ENCODE results near the gene KIF13A. TPM values are rescaled to one million over a fixed set of nuclear protein-coding genes. Genes with fewer than 3 reads are reported as not detected.
"Not testable (repeated sequence)": the region's sequence is repeated elsewhere in the genome, so short reads cannot be mapped to it uniquely, and the experiment has no call there.

KIF13A gene
- total RNA-seq, 1 donor from 2014 or later, result 57.7 TPM

DNA sequence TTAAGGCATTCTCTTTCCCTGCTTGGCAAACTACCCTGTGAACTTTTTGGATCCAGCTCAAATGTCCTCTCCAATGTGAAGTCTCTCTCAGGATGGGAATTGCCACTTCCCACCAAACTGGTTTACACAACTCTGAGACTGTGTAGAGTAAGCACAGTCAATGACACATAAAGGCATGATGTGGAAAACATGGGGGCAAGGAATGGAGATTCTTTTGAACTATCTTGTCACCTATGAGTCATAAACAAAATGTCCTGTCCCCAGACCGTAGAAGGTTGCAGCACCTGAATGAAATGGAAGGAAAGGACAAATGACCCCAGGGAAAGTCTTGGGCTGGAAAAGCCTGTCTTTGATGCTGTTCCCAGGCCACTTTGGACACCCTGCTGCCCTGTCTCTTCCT is 11.0 kb upstream of the KIF13A start:
- DNase-seq (ENCODE audit: low spot score), result no peak

DNA sequence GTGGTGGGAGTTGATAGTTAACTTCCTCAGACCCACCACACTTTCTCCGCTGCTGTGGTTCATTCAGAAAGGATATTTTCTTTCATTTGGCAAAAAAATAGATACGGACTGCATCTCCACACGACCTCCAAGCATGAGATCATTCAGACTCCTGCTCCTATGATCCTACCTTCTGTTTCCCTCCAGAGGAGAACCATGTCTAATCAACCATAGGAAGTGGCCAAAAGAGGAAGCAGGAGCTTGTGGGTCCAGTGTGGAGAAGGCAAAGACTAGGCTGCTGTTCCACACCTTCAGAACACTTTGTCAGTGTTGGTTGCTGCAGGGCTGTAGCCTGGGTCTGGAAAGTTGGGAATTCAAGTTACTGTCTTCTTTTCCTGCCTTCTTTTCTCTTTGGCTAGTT is 10.6 kb upstream of the KIF13A start:
- no peak for DNase-seq (ENCODE audit: low spot score)

GRCh38 chr6:17995414-17995813 is 8.0 kb upstream of the KIF13A start:
- DNase-seq (ENCODE audit: low spot score), result no peak

GRCh38 chr6:17994019-17994418 is 6.6 kb upstream of the KIF13A start:
- DNase-seq (ENCODE audit: low spot score), result no peak

DNA sequence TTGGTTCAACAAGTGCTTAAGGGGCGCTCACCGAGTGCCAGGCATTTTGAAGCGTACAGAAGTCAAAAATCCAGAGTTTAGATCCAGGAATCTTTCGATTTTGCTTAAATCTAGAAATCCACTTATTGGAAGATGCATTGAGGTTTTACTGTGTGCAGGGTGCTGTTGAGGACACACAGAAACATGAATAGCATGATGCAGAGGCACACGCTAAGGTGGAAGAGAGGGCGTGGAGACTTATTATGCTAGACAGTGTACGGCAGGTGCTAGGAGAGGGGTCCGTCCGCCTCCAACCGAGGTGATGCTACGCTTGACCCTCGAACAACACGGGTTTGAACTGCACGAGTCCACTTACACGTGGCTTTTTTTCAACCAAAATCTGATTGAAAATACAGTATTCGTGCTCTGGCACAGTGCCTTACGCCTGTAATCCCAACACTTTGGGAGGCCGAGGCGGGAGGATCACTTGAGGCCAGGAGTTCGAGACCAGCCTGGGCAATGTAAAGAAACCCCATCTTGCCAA is 1.0 kb upstream of the KIF13A start:
- no peak for DNase-seq (ENCODE audit: low spot score)

DNA sequence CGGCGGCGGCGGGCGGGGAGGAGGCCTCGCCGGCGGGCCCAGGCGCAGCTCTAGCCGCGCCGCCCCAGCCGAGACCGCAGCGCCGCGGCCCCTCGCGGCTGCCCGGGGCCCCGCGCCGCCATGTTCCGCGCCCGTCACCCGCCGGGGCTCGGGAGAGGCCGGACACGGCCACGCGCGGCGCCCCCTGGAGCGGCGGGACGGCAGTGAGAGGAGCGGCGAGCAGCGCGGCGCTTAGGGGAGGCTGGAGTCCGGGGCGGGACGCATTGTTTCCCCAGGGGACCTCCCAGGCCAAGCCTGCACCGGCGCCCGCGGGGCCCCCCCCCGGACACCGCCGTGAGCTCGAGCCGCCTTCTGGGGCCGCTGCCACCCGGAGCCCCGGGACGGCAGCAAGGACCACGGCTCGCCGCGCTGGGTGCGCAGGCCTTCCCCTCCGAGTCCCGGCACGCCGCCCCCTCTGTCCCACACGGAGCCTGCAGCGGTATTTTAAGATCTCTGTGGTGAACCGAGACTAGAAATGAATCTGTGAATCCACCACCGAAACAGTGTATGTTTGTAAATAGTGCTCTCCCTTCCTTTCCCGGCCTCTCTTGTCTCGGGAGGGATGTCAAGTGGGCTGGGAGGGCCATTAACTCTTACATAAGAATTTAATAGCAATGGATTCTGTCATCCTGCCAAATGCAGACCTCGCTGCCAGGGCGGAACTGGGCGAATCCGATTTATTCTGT is 424 bp upstream of the KIF13A start:
- peak; percentile 63 for DNase-seq (ENCODE audit: low spot score)

- DNase-seq (ENCODE audit: low spot score), result peak; percentile 66
Measured at GRCh38 chr6:17986656-17987446, 584 bp downstream of the KIF13A start.

DNA sequence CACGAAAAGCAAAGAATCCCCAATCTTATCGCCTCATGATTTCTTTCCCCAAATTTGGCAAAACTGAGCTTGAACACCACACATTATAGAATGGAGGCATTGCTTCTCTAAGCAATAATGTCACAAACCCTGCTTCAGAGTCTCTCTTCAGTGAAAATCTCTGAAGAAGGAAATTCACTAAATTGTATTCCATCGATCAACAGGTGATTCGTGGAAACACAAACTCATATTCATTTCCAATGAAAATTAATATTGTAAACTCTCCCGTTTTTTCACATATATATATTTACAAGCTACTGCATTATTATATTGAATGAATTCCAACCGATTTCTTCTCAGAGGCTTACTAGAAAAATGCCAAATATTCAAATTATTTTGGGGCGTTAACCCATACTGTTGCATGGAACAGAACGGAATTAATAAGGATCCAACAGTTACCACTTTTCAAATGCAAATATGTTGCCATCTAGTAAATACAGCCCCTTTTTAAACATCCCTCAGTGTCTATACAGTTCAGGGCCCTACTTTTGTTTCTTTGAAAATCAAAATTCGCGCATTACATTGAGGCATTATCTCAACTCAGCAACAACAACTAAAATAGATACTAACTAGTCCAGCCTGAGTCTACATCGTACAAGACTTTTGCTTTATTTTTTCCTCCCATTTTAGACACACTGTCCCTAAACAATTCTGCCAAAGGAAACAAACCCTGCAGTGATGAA is 1.3 kb downstream of the KIF13A start:
- DNase-seq (ENCODE audit: low spot score), result no peak

- no peak for DNase-seq (ENCODE audit: low spot score)
Measured at GRCh38 chr6:17984812-17985670, 2.4 kb downstream of the KIF13A start.

- no peak for DNase-seq (ENCODE audit: low spot score)
Measured at GRCh38 chr6:17984399-17984798, 3.0 kb downstream of the KIF13A start.

GRCh38 chr6:17983730-17984129 is 3.7 kb downstream of the KIF13A start:
- no peak for DNase-seq (ENCODE audit: low spot score)

GRCh38 chr6:17980329-17980728 is 7.1 kb downstream of the KIF13A start:
- DNase-seq (ENCODE audit: low spot score), result no peak

- DNase-seq (ENCODE audit: low spot score), result no peak
Measured at GRCh38 chr6:17979479-17979878, 8.0 kb downstream of the KIF13A start.

- not testable (repeated sequence) for DNase-seq (ENCODE audit: low spot score)
Measured at GRCh38 chr6:17976258-17976657, 11.2 kb downstream of the KIF13A start.

- no peak for DNase-seq (ENCODE audit: low spot score)
Measured at GRCh38 chr6:17974570-17975368, 12.7 kb downstream of the KIF13A start.

DNA sequence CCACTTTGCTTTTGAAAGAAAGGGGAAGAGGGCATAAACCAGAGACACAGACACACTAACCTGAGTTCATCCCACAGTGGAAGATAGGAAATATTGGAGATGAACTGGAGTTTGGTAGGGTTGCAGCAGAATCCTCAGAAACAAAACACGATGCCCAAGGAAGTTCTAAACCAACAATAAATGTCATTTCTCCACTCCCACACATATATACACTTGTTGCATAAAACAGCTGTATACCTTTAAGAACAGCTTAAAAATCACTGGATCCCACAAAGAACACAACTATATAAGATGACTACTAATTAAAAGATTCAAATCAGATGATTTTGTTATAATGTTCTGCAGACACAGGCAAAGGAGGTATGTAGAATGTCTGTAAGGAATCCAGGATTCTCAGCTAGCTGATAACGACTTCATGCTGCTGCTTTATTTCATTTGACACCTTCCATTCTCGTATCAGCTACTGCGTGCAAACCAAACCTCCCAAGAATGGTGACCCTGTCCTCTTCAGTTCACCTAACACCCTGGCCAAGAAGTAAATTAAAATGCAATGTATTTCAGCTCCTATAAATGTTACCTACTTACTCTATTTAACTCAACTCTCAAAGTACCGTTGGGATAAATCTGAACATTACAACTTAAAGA is 14.3 kb downstream of the KIF13A start:
- DNase-seq (ENCODE audit: low spot score), result no peak

GRCh38 chr6:17972074-17972952 is 15.1 kb downstream of the KIF13A start:
- no peak for DNase-seq (ENCODE audit: low spot score)

DNA sequence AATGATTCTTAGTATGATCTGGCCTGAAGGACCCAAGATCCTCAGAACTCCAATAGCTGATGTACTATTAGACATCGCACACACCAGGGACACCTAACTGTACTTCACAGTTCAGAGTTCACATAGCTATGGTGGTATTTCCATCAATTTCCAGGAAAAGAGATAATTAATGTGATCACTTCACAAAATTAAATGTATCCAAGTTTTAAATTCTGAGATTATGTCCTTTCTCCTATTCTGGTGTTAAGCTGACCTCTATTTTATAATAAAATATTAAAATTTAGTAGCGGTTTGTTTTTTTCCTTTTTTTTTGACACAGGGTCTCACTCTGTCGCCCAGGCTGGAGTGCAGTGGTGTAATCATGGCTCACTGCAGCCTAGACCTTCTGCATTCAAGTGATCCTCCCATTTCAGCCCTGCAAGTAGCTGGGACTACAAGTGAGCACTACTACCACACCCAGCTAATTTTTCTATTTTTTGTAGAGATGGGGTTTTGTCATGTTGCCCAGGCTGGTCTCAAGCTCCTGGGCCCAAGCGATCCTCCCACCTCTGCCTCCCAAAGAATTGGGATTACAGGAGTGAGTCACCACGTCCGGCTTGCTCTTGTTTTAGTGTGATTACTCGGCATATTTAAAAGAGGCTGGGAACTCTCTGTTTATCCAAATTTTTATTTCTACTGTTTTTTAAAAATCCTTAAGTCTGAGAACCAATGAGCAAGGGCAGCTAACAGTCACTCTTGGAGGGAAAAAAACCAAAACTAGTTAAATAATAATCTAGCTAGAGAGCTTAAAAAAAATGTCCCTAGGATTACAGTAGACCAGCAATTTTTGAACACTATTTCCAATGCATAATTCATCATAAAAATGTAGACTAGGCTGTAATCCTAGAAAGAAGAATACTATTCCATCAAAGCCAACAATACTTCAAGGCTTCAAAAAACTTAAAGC is 16.0 kb downstream of the KIF13A start:
- DNase-seq (ENCODE audit: low spot score), result no peak

All from ureter (tissue), 1 donor.